Suprapubic skin (tissue), 4 donors: Measurements from ENCODE around the gene TXNIP. TPM values are rescaled to one million over a fixed set of nuclear protein-coding genes. Genes with fewer than 3 reads are reported as not detected.

Experiments
- DNase-seq, 2 donors: peaks; one replicate each; pipeline ENCODE4 v3.0.0-alpha.2; 2019; ENCODE audit warnings: low spot score in 2 of 2
- H3K27ac ChIP-seq: fragments of 200-600 bp; sonication (generic); one replicate; pipeline ENCODE4 v1.5.1; 2019
- H3K27me3 ChIP-seq: fragments of 200-600 bp; sonication (generic); one replicate; pipeline ENCODE4 v1.5.1; 2019
- H3K36me3 ChIP-seq: fragments of 200-600 bp; sonication (generic); one replicate; pipeline ENCODE4 v1.5.1; 2019
- H3K4me1 ChIP-seq: fragments of 200-600 bp; sonication (generic); one replicate; pipeline ENCODE4 v1.5.1; 2019
- H3K4me3 ChIP-seq: fragments of 200-600 bp; sonication (generic); one replicate; pipeline ENCODE4 v1.5.1; 2019; ENCODE audit warnings: mild to moderate bottlenecking
- H3K9me3 ChIP-seq: fragments of 200-600 bp; sonication (generic); one replicate; pipeline ENCODE4 v1.5.1; 2019
- CTCF ChIP-seq, 2 donors: fragments of 200-600 bp in 1 of 2; fragments of 450-650 bp in 1 of 2; sonication (generic) in 1 of 2; IDR thresholded peaks; one replicate each; pipeline ENCODE4 v1.5.1; 2016 to 2019; ENCODE audit warnings: antibody characterized with exemption in 2 of 2, mild to moderate bottlenecking in 1 of 2, moderate library complexity in 1 of 2
- EP300 ChIP-seq: sonication (generic); formaldehyde crosslinking; IDR thresholded peaks from one replicate; pipeline ENCODE4 v1.6.1; 2017; ENCODE audit warnings: antibody characterized with exemption
- POLR2A ChIP-seq, 2 donors: fragments of 450-650 bp; IDR thresholded peaks; one replicate each; pipeline ENCODE4 v1.6.1; 2017; ENCODE audit warnings: antibody characterized with exemption in 2 of 2, mild to moderate bottlenecking in 2 of 2, moderate library complexity in 2 of 2
- POLR2AphosphoS5 ChIP-seq, 3 donors: sonication (generic); formaldehyde crosslinking; IDR thresholded peaks; one replicate each; pipeline ENCODE4 v1.6.1; 2017; ENCODE audit warnings: antibody characterized with exemption in 3 of 3
- WGBS: methylation state at CpG from one replicate; pipeline ENCODE4 v1.1.5; 2018; 5-methylcytosine and 5-hydroxymethylcytosine counted together
- total RNA-seq, 4 donors: library from RNA; depleted of rRNA; stranded (reverse); fragments of >200 nt; gene quantifications; one replicate each; pipeline ENCODE4 v1.1.0, GENCODE V29; 2016

TXNIP gene
- total RNA-seq, 4 donors from 2014 or later, result 2,326 to 8,649 (median 2,541) TPM

DNA sequence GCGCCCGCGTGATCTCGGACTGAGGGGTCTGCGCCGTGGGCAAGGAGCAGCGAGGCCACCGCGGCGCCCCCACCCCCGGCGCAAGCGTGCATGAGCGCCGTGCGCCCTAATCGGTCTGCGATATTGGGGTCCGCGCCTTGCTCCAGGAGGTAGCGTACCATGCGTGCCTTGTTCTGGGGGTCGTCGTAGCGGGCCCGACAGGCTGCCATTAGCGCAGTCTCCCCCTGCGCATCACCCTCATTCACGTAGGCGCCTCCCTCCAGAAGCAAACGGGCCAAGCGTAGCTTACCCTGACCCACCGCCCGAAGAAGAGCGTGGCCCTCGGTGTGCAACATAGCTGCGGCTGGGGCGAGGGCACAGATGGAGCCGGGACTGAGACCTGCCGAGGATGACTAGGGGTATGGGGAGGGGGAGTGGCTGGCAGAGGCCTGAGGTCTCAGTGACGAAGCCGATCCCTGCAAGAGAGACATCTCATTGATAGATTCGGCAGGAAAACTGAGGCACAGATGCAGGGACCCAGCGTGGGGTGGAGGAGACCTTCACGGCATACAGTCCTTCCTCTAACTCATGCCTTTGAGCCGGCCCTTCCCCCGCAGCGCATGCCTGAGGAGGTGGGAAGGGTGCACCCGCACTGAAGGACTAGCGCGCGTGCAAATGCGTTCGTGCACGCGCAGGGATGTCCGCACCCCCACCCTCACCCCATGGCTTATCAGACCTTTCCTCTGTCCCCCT lies 34.8 kb downstream of the TXNIP start:
- TF ChIP-seq POLR2A (IDR thresholded peaks at IDR 0.05) (no peak), POLR2AphosphoS5 (IDR thresholded peaks at IDR 0.05) (no peak), CTCF (IDR thresholded peaks at IDR 0.05) (no peak), EP300 (no peak)
- Histone ChIP-seq H3K4me1 (peaks cover 71% of the 10 kb centered on the region), H3K9me3 (no peaks in the 10 kb centered on the region), H3K27ac (no peak overlapping the region), H3K36me3 (no peaks in the 10 kb centered on the region), H3K27me3 (no peaks in the 10 kb centered on the region), H3K4me3 (peak overlapping the region; percentile 74)
- under 1% methylated on average over 18 of the region's 57 CpGs for WGBS
- peak in 1 of 2 donors; percentile 74 for DNase-seq

DNA sequence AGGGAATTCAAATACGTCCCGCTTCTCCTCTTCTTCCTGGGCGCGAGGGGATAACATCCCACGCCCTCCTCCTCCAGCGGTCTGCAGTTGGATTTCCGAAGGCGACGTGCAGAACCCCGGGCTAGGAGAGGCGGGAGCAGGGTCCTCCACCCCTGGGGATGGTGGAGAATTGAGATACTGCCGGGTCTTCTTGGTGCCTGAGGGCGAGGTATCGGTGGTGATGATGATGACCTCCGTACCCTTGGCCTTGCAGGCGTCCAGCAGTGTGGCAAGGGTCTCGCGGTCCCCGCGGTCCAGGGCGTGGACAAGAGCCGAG lies 35.3 kb downstream of the TXNIP start:
- peaks cover 77% of the 10 kb centered on the region for H3K4me1 ChIP-seq
- H3K4me3 ChIP-seq, result peak overlapping the region; percentile 74
- no peak for TF ChIP-seq EP300
- no peak for TF ChIP-seq CTCF (IDR thresholded peaks at IDR 0.05)
- TF ChIP-seq POLR2A (IDR thresholded peaks at IDR 0.05), result no peak
- TF ChIP-seq POLR2AphosphoS5 (IDR thresholded peaks at IDR 0.05), result no peak
- WGBS, result 2% methylated on average over 10 of the region's 22 CpGs
- H3K27ac ChIP-seq, result peak overlapping the region; percentile 79
- no peaks in the 10 kb centered on the region for H3K36me3 ChIP-seq
- no peaks in the 10 kb centered on the region for H3K9me3 ChIP-seq
- DNase-seq, result no peak
- no peaks in the 10 kb centered on the region for H3K27me3 ChIP-seq

DNA sequence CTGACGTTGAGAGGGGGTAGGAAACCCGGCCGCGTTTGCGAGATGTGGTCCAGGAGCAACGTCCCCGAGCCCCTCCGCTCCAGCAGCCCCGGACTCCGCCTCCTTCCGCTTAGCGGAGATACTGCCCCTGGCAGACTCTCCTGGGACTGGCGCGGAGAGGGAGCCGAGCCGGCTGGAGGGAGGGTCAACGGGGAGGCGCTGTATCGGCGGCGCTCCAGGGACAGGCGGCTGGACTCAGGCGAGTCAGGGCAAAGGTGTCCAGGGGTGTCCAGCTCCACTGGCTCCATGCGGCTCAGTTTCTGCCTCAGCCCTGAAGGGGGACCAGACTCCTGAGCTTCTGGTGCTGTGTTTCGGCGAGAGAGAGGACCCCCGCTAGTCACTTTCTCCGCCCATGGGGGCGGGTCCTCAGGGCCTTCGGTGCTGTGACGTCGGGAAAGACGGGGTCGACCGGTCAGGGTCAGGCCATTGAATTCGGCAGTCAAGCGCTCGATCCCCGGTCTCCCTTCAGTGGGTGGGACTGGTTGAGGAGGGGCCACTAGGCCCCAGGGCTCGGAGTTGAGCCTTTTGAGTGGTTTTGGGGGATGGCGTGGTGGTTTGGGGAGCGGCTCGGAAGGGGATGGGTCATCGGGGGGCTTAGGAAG lies 35.8 kb downstream of the TXNIP start:
- peak; percentile 88 to 91 for DNase-seq
- no peaks in the 10 kb centered on the region for H3K9me3 ChIP-seq

GRCh38 chr1:145959957-145960467 lies 36.4 kb downstream of the TXNIP start:
- H3K36me3 ChIP-seq, result no peaks in the 10 kb centered on the region
- WGBS, result 7% methylated on average over 5 of the region's 12 CpGs
- H3K27ac ChIP-seq, result peak overlapping the region; percentile 79
- H3K9me3 ChIP-seq, result no peaks in the 10 kb centered on the region
- TF ChIP-seq CTCF (IDR thresholded peaks at IDR 0.05), result no peak
- TF ChIP-seq POLR2A (IDR thresholded peaks at IDR 0.05), result no peak
- TF ChIP-seq POLR2AphosphoS5 (IDR thresholded peaks at IDR 0.05), result no peak
- TF ChIP-seq EP300, result no peak
- peaks cover 80% of the 10 kb centered on the region for H3K4me1 ChIP-seq
- H3K4me3 ChIP-seq, result peak overlapping the region; percentile 74
- no peak for DNase-seq
- no peaks in the 10 kb centered on the region for H3K27me3 ChIP-seq

More for the DNA sequence above, 35.8 kb downstream of the TXNIP start:
- peaks cover 80% of the 10 kb centered on the region for H3K4me1 ChIP-seq
- WGBS, result 0% methylated on average over 17 of the region's 44 CpGs
- H3K4me3 ChIP-seq, result peak overlapping the region; percentile 74
- no peak for TF ChIP-seq CTCF (IDR thresholded peaks at IDR 0.05)
- TF ChIP-seq POLR2A (IDR thresholded peaks at IDR 0.05), result peak in 1 of 2 donors; percentile 7
- H3K36me3 ChIP-seq, result no peaks in the 10 kb centered on the region
- H3K27ac ChIP-seq, result peak overlapping the region; percentile 79
- H3K27me3 ChIP-seq, result no peaks in the 10 kb centered on the region

DNA sequence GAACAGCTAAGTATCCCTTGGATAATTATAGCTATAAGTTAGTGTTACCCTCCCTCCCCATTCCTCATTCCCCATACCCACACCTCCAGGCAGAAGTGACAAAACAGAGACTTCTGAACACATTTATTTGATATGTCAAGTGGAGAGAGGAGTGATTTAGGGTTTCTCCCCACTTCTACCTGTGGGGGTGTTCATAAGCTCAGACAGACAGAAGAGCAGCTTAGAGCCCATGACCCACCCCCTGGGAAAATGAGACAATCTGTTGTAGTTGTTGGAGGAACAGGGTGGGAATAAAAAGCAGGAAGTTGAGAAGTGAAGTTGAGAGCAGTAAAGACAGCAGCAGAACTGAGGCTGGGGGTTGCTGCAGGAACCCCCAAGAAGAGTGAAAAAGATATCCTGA lies 37.0 kb downstream of the TXNIP start:
- H3K4me1 ChIP-seq, result peaks cover 83% of the 10 kb centered on the region
- H3K4me3 ChIP-seq, result no peak overlapping the region
- TF ChIP-seq EP300, result no peak
- TF ChIP-seq POLR2A (IDR thresholded peaks at IDR 0.05), result no peak
- TF ChIP-seq POLR2AphosphoS5 (IDR thresholded peaks at IDR 0.05), result no peak
- TF ChIP-seq CTCF (IDR thresholded peaks at IDR 0.05), result no peak
- H3K27me3 ChIP-seq, result no peaks in the 10 kb centered on the region
- H3K36me3 ChIP-seq, result no peaks in the 10 kb centered on the region
- no peaks in the 10 kb centered on the region for H3K9me3 ChIP-seq
- no peak for DNase-seq
- H3K27ac ChIP-seq, result no peak overlapping the region
